Stimulated activated naive CD8-positive, alpha-beta T cell treated with anti-CD3 and anti-CD28 coated beads, Interleukin-15, Interleukin-2, amounts not matched to agents 100 U/mL and 50 U/mL, for 24 hours (primary cell): ENCODE measurements around the gene COX6B1.
"Not testable (repeated sequence)": the region's sequence is repeated elsewhere in the genome, so short reads cannot be mapped to it uniquely, and the experiment has no call there.

Experiments used
- ATAC-seq: fragments of 150-1000 bp; cut with Tn5 transposase; one replicate; pipeline ENCODE4 v1.10.0; 2021
- DNase-seq: peaks from one replicate; pipeline ENCODE4 v3.0.0; 2021

The COX6B1 gene

GRCh38 chr19:35666251-35666913, 18.3 kb downstream of the COX6B1 start, which contains the start of gene UPK1A:
Gene UPK1A (plus strand): TSS chr19:35666517. CDS start chr19:35666813, 296 bp downstream.
- no peak for DNase-seq
- no peak for ATAC-seq

DNA sequence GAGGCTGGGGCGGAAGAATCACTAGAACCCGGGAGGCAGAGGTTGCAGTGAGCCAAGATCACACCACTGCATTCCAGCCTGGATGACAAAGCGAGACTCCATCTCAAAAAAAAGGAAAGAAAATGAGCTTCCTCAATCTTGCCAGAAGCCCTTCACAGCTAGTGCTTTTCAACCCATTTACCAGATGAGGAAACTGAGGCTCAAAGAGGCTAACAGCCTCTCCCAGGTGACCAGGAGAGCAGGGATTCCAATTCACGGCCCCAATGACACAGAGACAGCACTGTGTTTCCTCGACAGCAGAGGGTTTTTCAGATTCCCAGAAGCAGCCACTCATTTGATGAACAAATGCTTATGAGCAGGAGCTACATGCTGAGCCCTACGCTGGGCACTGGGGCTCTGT, 21.4 kb downstream of the COX6B1 start:
- no peak for DNase-seq
- no peak for ATAC-seq

- ATAC-seq, result no peak
- no peak for DNase-seq
Observed at GRCh38 chr19:35669974-35670373, 21.9 kb downstream of the COX6B1 start.

GRCh38 chr19:35670686-35671085, 22.6 kb downstream of the COX6B1 start:
- no peak for DNase-seq
- no peak for ATAC-seq

DNA sequence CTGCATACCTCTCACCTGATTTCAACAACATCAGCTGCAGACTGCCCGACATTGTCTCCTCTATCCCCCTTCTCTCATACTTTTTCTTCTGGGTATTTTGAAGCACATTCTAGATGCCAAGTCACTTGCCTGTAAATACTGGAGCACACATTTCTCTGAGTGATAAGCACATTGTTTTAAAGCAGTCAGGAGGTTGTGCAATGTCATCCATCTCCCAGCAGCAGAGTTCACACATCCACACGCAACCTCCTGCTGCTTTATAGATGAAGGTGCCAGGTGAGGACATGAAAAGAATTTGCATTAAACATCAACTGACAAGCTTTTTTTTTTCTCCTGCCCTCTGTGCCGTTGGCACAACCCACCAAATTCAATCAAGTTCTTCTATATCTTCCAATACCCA, 23.7 kb downstream of the COX6B1 start:
- no peak for DNase-seq
- ATAC-seq, result no peak

- ATAC-seq, result peak; percentile 89
- DNase-seq, result peak; percentile 63
Observed at GRCh38 chr19:35673121-35673804, 25.1 kb downstream of the COX6B1 start.

DNA sequence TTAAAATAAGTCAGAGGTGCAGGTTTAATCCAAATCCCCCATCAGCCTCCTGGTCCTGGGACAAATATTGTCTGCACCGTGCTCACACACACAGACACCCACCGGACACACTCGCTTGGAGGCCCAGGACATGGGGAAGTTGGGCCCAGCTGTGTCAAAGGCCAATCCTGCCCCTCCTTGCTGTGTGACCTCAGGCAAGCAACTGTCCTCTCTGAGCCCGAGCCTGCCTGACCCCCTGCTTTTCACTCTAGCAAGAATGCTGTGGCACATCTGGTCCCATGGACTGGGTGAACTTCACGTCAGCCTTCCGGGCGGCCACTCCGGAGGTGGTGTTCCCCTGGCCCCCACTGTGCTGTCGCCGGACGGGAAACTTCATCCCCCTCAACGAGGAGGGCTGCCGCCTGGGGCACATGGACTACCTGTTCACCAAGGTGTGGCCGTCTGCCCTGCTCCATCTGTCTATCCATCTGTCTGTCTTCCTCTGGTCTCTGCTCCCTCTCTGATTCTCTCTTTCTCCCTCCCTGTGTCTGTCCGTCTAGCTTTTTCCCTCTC, 27.5 kb downstream of the COX6B1 start:
- ATAC-seq, result no peak
- DNase-seq, result no peak

GRCh38 chr19:35689836-35690235, 41.7 kb downstream of the COX6B1 start:
- ATAC-seq (no peak), DNase-seq (no peak)

- not testable (repeated sequence) for DNase-seq
Observed at GRCh38 chr19:35691106-35691505, 43.0 kb downstream of the COX6B1 start.

GRCh38 chr19:35692010-35692409, 43.9 kb downstream of the COX6B1 start:
- ATAC-seq (no peak), DNase-seq (no peak)

More at GRCh38 chr19:35691106-35691505, 43.0 kb downstream of the COX6B1 start:
- not testable (repeated sequence) for ATAC-seq

DNA sequence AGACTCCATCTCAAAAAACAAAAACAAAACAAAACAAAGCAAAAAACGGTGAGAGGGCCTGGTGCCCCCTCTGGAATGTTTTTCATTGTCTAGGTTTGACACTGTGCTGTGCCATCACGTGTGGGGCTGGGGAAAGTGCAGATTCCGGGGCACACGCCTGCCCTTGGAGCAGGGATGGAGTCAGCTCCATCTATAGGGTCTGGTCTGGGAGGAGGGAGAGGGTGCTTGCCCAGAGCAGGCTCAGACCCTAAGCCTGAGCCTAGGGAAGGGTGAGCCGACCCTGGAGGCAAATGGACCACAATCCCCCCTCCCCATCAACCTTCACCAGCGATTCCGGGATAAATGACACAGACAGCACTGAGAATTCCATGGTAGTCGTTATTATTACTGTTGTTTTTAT, 45.3 kb downstream of the COX6B1 start:
- DNase-seq, result no peak
- ATAC-seq, result no peak

GRCh38 chr19:35693835-35694599, 45.9 kb downstream of the COX6B1 start:
- ATAC-seq, result peak; percentile 99

GRCh38 chr19:35695895-35696422, 47.8 kb downstream of the COX6B1 start:
- no peak for ATAC-seq
- no peak for DNase-seq

More at GRCh38 chr19:35693835-35694599, 45.9 kb downstream of the COX6B1 start:
- DNase-seq, result peak; percentile 92

- DNase-seq, result peak; percentile 27
- peak; percentile 62 for ATAC-seq
Observed at GRCh38 chr19:35696835-35697234, 48.7 kb downstream of the COX6B1 start.

DNA sequence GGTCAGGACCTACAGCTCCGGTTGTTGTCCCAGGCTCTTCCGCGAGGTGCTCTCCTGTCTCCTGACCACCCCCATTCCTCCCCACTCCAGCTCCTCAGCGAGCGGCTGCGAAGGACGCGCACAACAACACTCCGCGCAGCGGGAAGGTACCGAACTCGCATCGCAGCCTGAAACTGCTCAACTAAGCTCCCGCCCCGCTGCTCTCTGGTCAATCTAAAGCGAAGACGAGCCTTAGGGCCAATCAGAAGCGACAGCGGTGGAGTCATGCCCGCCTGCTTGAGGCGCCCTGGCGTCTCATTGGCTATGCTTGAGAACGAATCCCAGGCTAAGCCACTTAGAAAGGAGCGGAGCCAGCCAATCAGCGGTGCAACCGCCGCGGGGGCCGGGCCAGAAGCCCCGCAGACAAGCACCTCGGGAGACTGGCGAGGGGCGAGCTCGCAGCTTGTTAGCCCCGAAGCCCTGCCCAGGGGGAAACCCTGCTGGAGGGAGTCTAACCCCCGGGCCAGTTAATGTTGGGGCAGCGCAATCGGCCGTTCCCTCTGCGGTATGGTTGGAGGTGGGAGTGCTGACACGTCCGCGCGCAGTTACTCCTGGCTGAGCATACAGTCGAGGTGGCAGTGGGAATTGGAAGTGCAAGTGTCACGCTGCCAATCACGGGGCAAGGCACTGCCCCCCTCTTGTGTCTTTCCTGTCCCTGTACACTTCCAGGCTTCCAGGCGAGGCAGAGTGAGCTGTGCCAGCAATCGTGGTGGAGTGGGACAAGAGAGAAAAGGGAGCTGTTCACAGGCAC, 54.3 kb downstream of the COX6B1 start:
- DNase-seq, result peak; percentile 92
- ATAC-seq, result peak; percentile 100

GRCh38 chr19:35703343-35703742, 55.2 kb downstream of the COX6B1 start:
- DNase-seq (no peak), ATAC-seq (no peak)

GRCh38 chr19:35704218-35704617, 56.1 kb downstream of the COX6B1 start, which contains the start of gene ZBTB32:
Gene ZBTB32 (plus strand): TSS chr19:35704558. CDS start chr19:35714627, 10,069 bp downstream.
- ATAC-seq (no peak), DNase-seq (peak; percentile 30)
